Natural killer cell (primary cell): ENCODE data around the gene GPHN. TPM values are rescaled to one million over a fixed set of nuclear protein-coding genes. Genes with fewer than 3 reads are reported as not detected.

Experiments
- ATAC-seq, 3 donors: fragments of 150-1000 bp in 2 of 3; fragments of 200-7000 bp in 1 of 3; cut with Tn5 transposase; 1 replicate in 1 of 3; 2 replicates in 2 of 3; pipeline ENCODE4 v1.10.0; 2021; ENCODE audit warnings: mild to moderate bottlenecking in 2 of 3, moderate library complexity in 2 of 3
- DNase-seq, 2 donors: peaks; one replicate each; pipeline versions ENCODE4 v3.0.0 to v3.0.0-alpha.2; 2013 to 2021; ENCODE audit warnings: mixed read lengths in 1 of 2
- H3K27ac ChIP-seq: one replicate; pipeline ENCODE4 v1.5.1; 2013; ENCODE audit warnings: mild to moderate bottlenecking, low read length
- H3K27me3 ChIP-seq: one replicate; pipeline ENCODE4 v1.6.1; 2013; ENCODE audit warnings: low read length; ENCODE audit not compliant: control insufficient read depth, insufficient read depth
- H3K36me3 ChIP-seq: one replicate; pipeline ENCODE4 v1.6.1; 2013; ENCODE audit warnings: low read length; ENCODE audit not compliant: control insufficient read depth, insufficient read depth
- H3K4me1 ChIP-seq: one replicate; pipeline ENCODE4 v1.6.1; 2013; ENCODE audit warnings: low read length; ENCODE audit not compliant: control insufficient read depth, insufficient read depth
- H3K4me3 ChIP-seq: one replicate; pipeline ENCODE4 v1.5.1; 2013; ENCODE audit warnings: low read length
- H3K9me3 ChIP-seq: one replicate; pipeline ENCODE4 v1.6.1; 2013; ENCODE audit warnings: low read length; ENCODE audit not compliant: control insufficient read depth, insufficient read depth
- H3K27ac Mint-ChIP-seq, 2 donors: one replicate each; pipeline ENCODE4 v1.8.0; 2022; ENCODE audit warnings: mild to moderate bottlenecking in 2 of 2, mixed read lengths in 2 of 2, moderate library complexity in 1 of 2
- H3K27me3 Mint-ChIP-seq, 2 donors: one replicate each; pipeline ENCODE4 v1.8.0; 2022; ENCODE audit warnings: low read depth in 2 of 2, mixed read lengths in 2 of 2
- H3K36me3 Mint-ChIP-seq: one replicate; pipeline ENCODE4 v1.8.0; 2022; ENCODE audit warnings: mixed read lengths
- H3K4me1 Mint-ChIP-seq, 2 donors: one replicate each; pipeline ENCODE4 v1.8.0; 2022; ENCODE audit warnings: mixed read lengths in 2 of 2
- H3K4me3 Mint-ChIP-seq: one replicate; pipeline ENCODE4 v1.8.0; 2022; ENCODE audit warnings: mild to moderate bottlenecking, moderate library complexity, mixed read lengths
- H3K9me3 Mint-ChIP-seq, 2 donors: one replicate each; pipeline ENCODE4 v1.8.0; 2022; ENCODE audit warnings: mixed read lengths in 2 of 2
- WGBS: methylation state at CpG from one replicate; pipeline ENCODE4 v1.1.7; 2013; ENCODE audit warnings: missing lambda C conversion rate; ENCODE audit not compliant: insufficient coverage; 5-methylcytosine and 5-hydroxymethylcytosine counted together
- intact Hi-C: fragments of 100-400 bp; cut with micrococcal nuclease; formaldehyde crosslinking; loops from one replicate; pipeline ENCODE4 v1.14.2; 2022
- total RNA-seq, 4 donors: library from RNA; stranded (reverse); fragments of 120-200 nt in 1 of 4; gene quantifications; one replicate each; pipeline versions ENCODE4 v1.2.3 to v1.2.4, GENCODE V29; 2013 to 2022
- TF ChIP-seq, protein P1 (sequence below): fragments of 200-600 bp; IDR thresholded peaks from one replicate; pipeline ENCODE4 v1.8.0; 2022; ENCODE audit warnings: antibody characterized with exemption

The GPHN gene
- total RNA-seq, 3 donors from 2014 or later (not counting 1 experiment from before 2014, with no cell fraction given), result 6.3 to 9.4 (median 8.7) TPM

DNA sequence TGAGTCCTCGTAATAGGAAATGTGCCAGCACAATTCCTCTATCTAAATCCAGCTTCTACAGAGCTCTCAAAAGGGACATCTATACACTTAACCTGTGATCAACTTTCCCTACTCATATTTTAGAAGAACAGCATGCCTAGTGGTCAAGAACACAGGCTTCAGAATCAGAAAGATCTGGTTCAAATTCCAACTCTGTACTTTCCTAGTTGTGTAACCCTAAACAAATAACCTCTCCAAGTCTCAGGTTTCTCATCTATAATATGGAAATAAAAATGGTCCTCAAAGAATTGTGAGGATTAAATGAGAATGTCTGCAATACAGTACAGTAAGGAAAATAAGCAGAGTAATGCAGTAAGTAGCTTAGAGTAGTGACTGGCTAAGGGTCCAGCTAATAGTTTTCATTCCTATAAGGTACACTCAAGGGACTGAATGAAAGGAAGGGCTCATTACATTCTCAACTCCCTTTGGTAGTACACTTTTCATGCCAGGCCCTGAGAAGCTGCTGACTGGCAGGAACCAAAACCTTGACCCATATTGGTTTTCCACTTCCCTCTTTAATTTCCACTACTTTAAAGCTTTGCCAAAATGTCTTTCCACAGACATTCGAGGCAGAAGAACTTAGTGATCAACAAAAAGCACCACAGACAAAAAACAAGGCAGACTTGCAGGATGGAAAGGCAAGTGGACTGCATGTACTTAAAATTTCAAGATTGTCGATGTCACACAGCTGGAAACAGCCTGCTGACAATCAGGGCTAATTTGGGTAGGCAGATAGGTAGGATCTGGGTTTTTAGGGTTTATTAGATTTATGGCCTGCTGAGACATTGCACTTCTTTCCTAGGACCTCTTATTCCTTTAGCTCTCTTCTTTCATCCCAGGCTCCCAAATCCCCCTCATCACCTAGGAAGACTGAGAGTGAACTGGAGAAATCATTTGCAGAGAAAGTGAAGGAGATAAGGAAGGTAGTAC is 17.5 kb upstream of the GPHN start:
- Histone ChIP-seq H3K36me3 (no peaks in the 10 kb centered on the region), H3K27me3 (no peaks in the 10 kb centered on the region), H3K9me3 (no peaks in the 10 kb centered on the region), H3K4me1 (no peaks in the 10 kb centered on the region), H3K4me3 (no peak overlapping the region), H3K27ac (no peak overlapping the region)
- intact Hi-C loops, result loop anchor here (10.0 kb wide), 1 partner anchor 1214 kb away; the partner anchor contains the start of gene RDH12
- no peak overlapping the region for H3K27ac Mint-ChIP-seq
- no peaks in the 10 kb centered on the region for H3K4me1 Mint-ChIP-seq
- ATAC-seq, result no peak
- H3K27me3 Mint-ChIP-seq, result peaks cover 0 to 5% of the 10 kb centered on the region in 2 donors
- no peaks in the 10 kb centered on the region for H3K9me3 Mint-ChIP-seq
- 59% methylated on average over 3 of the region's 3 CpGs for WGBS
- no peak for DNase-seq
- H3K36me3 Mint-ChIP-seq, result no peaks in the 10 kb centered on the region
- TF ChIP-seq, protein P1, sequence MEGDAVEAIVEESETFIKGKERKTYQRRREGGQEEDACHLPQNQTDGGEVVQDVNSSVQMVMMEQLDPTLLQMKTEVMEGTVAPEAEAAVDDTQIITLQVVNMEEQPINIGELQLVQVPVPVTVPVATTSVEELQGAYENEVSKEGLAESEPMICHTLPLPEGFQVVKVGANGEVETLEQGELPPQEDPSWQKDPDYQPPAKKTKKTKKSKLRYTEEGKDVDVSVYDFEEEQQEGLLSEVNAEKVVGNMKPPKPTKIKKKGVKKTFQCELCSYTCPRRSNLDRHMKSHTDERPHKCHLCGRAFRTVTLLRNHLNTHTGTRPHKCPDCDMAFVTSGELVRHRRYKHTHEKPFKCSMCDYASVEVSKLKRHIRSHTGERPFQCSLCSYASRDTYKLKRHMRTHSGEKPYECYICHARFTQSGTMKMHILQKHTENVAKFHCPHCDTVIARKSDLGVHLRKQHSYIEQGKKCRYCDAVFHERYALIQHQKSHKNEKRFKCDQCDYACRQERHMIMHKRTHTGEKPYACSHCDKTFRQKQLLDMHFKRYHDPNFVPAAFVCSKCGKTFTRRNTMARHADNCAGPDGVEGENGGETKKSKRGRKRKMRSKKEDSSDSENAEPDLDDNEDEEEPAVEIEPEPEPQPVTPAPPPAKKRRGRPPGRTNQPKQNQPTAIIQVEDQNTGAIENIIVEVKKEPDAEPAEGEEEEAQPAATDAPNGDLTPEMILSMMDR, result no peak
- H3K4me3 Mint-ChIP-seq, result no peak overlapping the region

GRCh38 chr14:66493750-66494149 is 14.2 kb upstream of the GPHN start:
- Histone ChIP-seq H3K27ac (no peak overlapping the region), H3K4me3 (no peak overlapping the region), H3K36me3 (no peaks in the 10 kb centered on the region), H3K27me3 (no peaks in the 10 kb centered on the region), H3K4me1 (no peaks in the 10 kb centered on the region), H3K9me3 (no peaks in the 10 kb centered on the region)
- H3K9me3 Mint-ChIP-seq, result no peaks in the 10 kb centered on the region
- DNase-seq (no peak), ATAC-seq (no peak)
- H3K4me1 Mint-ChIP-seq, result no peaks in the 10 kb centered on the region
- intact Hi-C loops, result loop anchor here (2.0 to 10.0 kb wide), 2 partner anchors 643 to 1211 kb away; partner anchors contain the start of gene RDH12
- no peaks in the 10 kb centered on the region for H3K36me3 Mint-ChIP-seq
- no peak overlapping the region for H3K27ac Mint-ChIP-seq
- peaks cover 3 to 13% of the 10 kb centered on the region in 2 donors for H3K27me3 Mint-ChIP-seq
- H3K4me3 Mint-ChIP-seq, result no peak overlapping the region
- TF ChIP-seq, protein P1, result no peak

DNA sequence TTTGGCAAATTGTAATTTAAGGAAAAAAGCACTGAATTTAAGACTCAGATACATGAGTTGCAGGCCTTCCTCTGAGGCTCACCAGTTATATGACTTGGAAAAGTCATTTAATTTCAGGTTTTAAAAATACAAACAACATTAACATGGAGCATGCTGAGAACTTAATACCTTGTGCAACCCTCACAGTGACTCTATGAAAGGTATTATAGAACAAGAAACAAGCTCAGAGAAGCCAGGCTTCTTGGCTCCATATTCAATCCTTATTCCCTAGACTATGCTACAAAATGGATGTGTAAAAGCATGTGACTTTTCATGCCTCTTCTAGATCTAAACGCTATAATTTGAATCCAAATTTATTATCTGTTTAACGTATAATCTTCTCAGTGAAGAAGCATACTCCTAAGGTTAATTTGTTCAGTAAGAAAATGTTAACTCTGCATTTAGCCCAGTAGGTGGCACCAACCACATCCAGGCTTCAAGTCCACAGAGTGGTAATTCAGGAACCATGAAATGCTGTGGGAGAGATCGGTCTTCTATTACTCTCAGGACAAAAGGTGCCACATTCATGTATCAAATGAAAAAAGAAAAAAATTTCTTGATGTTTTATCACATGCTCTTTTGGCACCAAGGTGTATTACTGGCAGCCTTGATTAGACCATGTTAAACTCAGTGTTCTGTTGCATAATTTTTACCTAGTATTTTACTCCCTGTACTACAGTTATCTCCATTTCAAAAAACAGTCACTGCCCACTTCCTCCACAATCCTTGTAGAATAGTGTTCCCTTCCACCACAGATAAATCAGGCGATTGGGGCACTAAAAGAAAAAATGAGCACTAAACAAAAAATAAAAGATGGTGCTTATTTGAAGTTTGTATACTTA is 12.5 kb upstream of the GPHN start:
- Mint-ChIP-seq H3K27ac (no peak overlapping the region), H3K9me3 (no peaks in the 10 kb centered on the region), H3K27me3 (peaks cover 7 to 8% of the 10 kb centered on the region in 2 donors), H3K36me3 (no peaks in the 10 kb centered on the region), H3K4me3 (no peak overlapping the region), H3K4me1 (no peaks in the 10 kb centered on the region)
- 0% methylated on average over 1 of the region's 4 CpGs for WGBS
- peak in 1 of 2 donors; percentile 75 for DNase-seq
- intact Hi-C loops, result loop anchor here (2.0 to 10.0 kb wide), 3 partner anchors 641 to 1209 kb away; partner anchors contain the start of gene RDH12
- ATAC-seq, result peak in 2 of 3 donors; percentile 64 to 76
- Histone ChIP-seq H3K27ac (no peak overlapping the region), H3K36me3 (no peaks in the 10 kb centered on the region), H3K4me1 (no peaks in the 10 kb centered on the region), H3K9me3 (no peaks in the 10 kb centered on the region), H3K27me3 (no peaks in the 10 kb centered on the region), H3K4me3 (no peak overlapping the region)
- TF ChIP-seq, protein P1, result peak; percentile 64
